ENCODE measurements around the gene CRHBP. TPM values are rescaled to one million over a fixed set of nuclear protein-coding genes. Genes with fewer than 3 reads are reported as not detected.

The CRHBP gene
- total and polyA plus RNA-seq, 2 experiments from 2014 or later = not detected

DNA sequence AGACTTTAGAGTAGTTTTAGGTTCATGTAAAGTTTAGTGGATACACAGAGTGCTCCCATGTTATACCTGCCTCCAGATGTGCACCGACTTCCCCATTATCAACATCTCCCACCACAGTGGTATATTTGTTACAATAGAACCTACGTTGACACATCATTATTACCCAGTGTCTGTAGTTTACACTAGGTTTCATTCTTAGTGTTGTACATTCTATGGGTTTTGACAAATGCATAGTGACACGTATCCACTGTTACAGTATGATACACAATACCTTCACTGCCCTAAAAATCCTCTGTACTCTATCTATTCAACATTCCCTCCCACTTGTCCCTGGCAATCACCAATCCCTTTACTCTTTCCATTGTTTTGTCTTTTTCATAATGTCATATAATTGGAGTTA lies 34.3 kb upstream of the CRHBP start (continued):
- TF ChIP-seq EZH2 (IDR thresholded peaks at IDR 0.05; ENCODE audit: low read depth, unreplicated experiment) = no peak
- no peak for TF ChIP-seq ZNF114 (CRISPR knock-in tag; IDR thresholded peaks at IDR 0.05)
- no peak for TF ChIP-seq CREB1 (CRISPR knock-in tag; IDR thresholded peaks at IDR 0.05; ENCODE audit: low read depth)
- no peak for TF ChIP-seq ZNF331 (CRISPR knock-in tag; IDR thresholded peaks at IDR 0.05; ENCODE audit: low read depth)
- no peak for TF ChIP-seq STAT1 (IDR thresholded peaks at IDR 0.05; ENCODE audit: unreplicated experiment)
- no peak for TF ChIP-seq JUNB (IDR thresholded peaks at IDR 0.05; ENCODE audit: unreplicated experiment)
- TF ChIP-seq, protein P1, sequence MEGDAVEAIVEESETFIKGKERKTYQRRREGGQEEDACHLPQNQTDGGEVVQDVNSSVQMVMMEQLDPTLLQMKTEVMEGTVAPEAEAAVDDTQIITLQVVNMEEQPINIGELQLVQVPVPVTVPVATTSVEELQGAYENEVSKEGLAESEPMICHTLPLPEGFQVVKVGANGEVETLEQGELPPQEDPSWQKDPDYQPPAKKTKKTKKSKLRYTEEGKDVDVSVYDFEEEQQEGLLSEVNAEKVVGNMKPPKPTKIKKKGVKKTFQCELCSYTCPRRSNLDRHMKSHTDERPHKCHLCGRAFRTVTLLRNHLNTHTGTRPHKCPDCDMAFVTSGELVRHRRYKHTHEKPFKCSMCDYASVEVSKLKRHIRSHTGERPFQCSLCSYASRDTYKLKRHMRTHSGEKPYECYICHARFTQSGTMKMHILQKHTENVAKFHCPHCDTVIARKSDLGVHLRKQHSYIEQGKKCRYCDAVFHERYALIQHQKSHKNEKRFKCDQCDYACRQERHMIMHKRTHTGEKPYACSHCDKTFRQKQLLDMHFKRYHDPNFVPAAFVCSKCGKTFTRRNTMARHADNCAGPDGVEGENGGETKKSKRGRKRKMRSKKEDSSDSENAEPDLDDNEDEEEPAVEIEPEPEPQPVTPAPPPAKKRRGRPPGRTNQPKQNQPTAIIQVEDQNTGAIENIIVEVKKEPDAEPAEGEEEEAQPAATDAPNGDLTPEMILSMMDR (conservative IDR thresholded peaks at IDR 0.05; ENCODE audit: low read depth in 2 of 2) = no peak
- no peak for TF ChIP-seq NANOG (IDR thresholded peaks at IDR 0.05; ENCODE audit: borderline replicate concordance)

DNA sequence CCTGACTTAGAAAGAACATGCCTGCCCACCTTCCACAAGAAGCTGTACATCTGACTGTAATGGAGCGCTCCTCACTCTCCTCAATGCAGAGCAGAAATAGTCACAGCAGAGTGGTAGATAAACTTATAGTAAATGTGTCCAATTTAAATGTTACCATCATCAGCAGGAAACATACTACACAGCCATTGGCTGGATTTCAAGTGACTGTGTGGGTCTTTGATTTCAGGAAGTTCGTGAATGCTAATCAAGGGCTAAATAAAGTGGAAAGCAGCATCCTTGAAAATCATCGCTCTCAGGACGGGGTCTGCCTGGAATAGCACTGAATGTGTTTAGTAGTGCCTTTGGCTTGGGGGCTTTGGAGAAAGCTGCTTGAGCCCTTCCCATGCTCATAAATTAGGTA lies 32.4 kb upstream of the CRHBP start:
- Histone ChIP-seq H3K27me3 (ENCODE audit: insufficient read depth) (no peaks in the 10 kb centered on the region), H3K4me3 (no peak overlapping the region), H3K4me2 (no peak overlapping the region), H3K36me3 (ENCODE audit: insufficient read depth) (no peaks in the 10 kb centered on the region), H2AFZ (peak overlapping the region; percentile 20; the same call in 1 of the 2 replicates), H3K4me1 (ENCODE audit: insufficient read depth) (0 out of 2 replicates have a peak, but pooled peaks cover 4% of the 10 kb centered on the region), H4K20me1 (replicated peaks; ENCODE audit: insufficient read depth) (no peaks in the 10 kb centered on the region), H3K27ac (ENCODE audit: low read depth) (no peak overlapping the region), H3F3A (replicated peaks; ENCODE audit: low read depth) (no peaks in the 10 kb centered on the region), H3K79me2 (replicated peaks; ENCODE audit: insufficient read depth) (no peaks in the 10 kb centered on the region), H3K9me2 (ENCODE audit: insufficient read depth) (no peaks in the 10 kb centered on the region)
- Mint-ChIP-seq H3K4me1 (peaks cover 5% of the 10 kb centered on the region; the same call in 2 of the 3 replicates), H3K4me3 (no peak overlapping the region), H3K36me3 (ENCODE audit: low read depth) (no peaks in the 10 kb centered on the region), H3K27me3 (ENCODE audit: insufficient read depth, low read depth, poor library complexity) (no peaks in the 10 kb centered on the region), H3K27ac (no peak overlapping the region), H3K9me3 (no peaks in the 10 kb centered on the region)
- ATAC-seq = no peak
- no peak for DNase-seq (ENCODE audit: low spot score)
- no peak for TF ChIP-seq EZH2 (IDR thresholded peaks at IDR 0.05; ENCODE audit: low read depth, unreplicated experiment)
- no peak for TF ChIP-seq JUNB (IDR thresholded peaks at IDR 0.05; ENCODE audit: unreplicated experiment)
- no peak for TF ChIP-seq POLR2AphosphoS5 (IDR thresholded peaks at IDR 0.05; ENCODE audit: low read depth)
- TF ChIP-seq CREB1 (CRISPR knock-in tag; IDR thresholded peaks at IDR 0.05; ENCODE audit: low read depth) = no peak
- no peak for TF ChIP-seq NANOG (IDR thresholded peaks at IDR 0.05; ENCODE audit: borderline replicate concordance)
- TF ChIP-seq, protein P1 (conservative IDR thresholded peaks at IDR 0.05; ENCODE audit: low read depth in 2 of 2) = no peak
- no peak for TF ChIP-seq EZH2phosphoT487 (IDR thresholded peaks at IDR 0.05; ENCODE audit: unreplicated experiment)
- no peak for TF ChIP-seq ZNF114 (CRISPR knock-in tag; IDR thresholded peaks at IDR 0.05)
- TF ChIP-seq ZNF331 (CRISPR knock-in tag; IDR thresholded peaks at IDR 0.05; ENCODE audit: low read depth) = no peak
- TF ChIP-seq, protein P2, sequence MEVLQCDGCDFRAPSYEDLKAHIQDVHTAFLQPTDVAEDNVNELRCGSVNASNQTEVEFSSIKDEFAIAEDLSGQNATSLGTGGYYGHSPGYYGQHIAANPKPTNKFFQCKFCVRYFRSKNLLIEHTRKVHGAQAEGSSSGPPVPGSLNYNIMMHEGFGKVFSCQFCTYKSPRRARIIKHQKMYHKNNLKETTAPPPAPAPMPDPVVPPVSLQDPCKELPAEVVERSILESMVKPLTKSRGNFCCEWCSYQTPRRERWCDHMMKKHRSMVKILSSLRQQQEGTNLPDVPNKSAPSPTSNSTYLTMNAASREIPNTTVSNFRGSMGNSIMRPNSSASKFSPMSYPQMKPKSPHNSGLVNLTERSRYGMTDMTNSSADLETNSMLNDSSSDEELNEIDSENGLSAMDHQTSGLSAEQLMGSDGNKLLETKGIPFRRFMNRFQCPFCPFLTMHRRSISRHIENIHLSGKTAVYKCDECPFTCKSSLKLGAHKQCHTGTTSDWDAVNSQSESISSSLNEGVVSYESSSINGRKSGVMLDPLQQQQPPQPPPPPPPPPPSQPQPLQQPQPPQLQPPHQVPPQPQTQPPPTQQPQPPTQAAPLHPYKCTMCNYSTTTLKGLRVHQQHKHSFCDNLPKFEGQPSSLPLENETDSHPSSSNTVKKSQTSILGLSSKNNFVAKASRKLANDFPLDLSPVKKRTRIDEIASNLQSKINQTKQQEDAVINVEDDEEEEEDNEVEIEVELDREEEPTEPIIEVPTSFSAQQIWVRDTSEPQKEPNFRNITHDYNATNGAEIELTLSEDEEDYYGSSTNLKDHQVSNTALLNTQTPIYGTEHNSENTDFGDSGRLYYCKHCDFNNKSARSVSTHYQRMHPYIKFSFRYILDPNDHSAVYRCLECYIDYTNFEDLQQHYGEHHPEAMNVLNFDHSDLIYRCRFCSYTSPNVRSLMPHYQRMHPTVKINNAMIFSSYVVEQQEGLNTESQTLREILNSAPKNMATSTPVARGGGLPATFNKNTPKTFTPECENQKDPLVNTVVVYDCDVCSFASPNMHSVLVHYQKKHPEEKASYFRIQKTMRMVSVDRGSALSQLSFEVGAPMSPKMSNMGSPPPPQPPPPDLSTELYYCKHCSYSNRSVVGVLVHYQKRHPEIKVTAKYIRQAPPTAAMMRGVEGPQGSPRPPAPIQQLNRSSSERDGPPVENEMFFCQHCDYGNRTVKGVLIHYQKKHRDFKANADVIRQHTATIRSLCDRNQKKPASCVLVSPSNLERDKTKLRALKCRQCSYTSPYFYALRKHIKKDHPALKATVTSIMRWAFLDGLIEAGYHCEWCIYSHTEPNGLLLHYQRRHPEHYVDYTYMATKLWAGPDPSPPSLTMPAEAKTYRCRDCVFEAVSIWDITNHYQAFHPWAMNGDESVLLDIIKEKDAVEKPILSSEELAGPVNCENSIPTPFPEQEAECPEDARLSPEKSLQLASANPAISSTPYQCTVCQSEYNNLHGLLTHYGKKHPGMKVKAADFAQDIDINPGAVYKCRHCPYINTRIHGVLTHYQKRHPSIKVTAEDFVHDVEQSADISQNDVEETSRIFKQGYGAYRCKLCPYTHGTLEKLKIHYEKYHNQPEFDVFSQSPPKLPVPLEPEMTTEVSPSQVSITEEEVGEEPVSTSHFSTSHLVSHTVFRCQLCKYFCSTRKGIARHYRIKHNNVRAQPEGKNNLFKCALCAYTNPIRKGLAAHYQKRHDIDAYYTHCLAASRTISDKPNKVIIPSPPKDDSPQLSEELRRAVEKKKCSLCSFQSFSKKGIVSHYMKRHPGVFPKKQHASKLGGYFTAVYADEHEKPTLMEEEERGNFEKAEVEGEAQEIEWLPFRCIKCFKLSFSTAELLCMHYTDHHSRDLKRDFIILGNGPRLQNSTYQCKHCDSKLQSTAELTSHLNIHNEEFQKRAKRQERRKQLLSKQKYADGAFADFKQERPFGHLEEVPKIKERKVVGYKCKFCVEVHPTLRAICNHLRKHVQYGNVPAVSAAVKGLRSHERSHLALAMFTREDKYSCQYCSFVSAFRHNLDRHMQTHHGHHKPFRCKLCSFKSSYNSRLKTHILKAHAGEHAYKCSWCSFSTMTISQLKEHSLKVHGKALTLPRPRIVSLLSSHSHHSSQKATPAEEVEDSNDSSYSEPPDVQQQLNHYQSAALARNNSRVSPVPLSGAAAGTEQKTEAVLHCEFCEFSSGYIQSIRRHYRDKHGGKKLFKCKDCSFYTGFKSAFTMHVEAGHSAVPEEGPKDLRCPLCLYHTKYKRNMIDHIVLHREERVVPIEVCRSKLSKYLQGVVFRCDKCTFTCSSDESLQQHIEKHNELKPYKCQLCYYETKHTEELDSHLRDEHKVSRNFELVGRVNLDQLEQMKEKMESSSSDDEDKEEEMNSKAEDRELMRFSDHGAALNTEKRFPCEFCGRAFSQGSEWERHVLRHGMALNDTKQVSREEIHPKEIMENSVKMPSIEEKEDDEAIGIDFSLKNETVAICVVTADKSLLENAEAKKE (CRISPR knock-in tag; IDR thresholded peaks at IDR 0.05) = no peak
- TF ChIP-seq STAT1 (IDR thresholded peaks at IDR 0.05; ENCODE audit: unreplicated experiment) = no peak
- TF ChIP-seq, protein P3, sequence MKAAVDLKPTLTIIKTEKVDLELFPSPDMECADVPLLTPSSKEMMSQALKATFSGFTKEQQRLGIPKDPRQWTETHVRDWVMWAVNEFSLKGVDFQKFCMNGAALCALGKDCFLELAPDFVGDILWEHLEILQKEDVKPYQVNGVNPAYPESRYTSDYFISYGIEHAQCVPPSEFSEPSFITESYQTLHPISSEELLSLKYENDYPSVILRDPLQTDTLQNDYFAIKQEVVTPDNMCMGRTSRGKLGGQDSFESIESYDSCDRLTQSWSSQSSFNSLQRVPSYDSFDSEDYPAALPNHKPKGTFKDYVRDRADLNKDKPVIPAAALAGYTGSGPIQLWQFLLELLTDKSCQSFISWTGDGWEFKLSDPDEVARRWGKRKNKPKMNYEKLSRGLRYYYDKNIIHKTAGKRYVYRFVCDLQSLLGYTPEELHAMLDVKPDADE (IDR thresholded peaks at IDR 0.05) = no peak
